ENCODE results near the gene MARK2.
"Not testable (repeated sequence)": the region's sequence is repeated elsewhere in the genome, so short reads cannot be mapped to it uniquely, and the experiment has no call there.

Gene MARK2

DNA sequence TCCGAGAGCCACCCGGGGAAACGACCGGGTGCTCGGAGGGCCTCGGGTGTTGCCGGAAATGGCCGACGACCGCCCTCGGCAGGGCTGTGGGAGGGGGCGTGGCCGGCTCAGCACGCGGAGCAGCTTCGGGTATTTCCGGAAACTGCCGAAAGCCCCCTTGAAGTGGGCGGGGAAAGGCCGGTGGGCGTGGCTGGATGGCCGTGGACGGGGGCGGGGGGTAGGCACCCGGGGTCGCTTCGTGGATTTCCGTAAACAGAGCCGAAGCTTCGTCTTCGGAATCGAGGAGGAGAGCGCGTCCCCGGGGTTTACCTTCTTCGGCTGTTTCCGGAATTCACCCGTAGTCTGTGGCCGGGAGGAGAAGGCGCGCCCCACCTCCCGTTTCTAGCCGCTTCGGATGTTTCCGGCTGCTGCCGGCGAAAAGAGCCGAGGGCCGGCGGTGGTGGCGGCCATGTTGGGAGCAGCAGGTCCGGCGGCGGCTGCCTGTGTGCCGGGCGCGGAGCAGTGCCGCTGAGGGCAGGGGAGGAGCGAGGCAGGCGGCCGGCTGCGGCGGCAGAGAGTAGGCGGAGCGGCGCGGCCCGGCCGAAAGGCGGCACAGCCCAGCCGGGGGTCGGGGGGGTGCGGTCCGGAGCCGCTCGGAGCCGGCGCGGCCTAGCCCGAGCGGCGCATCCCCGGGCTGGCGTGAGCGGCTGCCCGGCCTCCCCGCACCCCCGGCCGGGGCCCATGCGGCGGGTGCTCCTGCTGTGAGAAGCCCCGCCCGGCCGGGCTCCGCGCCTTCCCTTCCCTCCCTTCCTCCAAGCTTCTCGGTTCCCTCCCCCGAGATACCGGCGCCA lies at the start of gene MARK2:
Gene MARK2 (plus strand): TSS at position 433 of the 830 bp plus-strand sequence. CDS start 397 bp downstream, at position 830.
- peak; percentile 97 for DNase-seq

DNA sequence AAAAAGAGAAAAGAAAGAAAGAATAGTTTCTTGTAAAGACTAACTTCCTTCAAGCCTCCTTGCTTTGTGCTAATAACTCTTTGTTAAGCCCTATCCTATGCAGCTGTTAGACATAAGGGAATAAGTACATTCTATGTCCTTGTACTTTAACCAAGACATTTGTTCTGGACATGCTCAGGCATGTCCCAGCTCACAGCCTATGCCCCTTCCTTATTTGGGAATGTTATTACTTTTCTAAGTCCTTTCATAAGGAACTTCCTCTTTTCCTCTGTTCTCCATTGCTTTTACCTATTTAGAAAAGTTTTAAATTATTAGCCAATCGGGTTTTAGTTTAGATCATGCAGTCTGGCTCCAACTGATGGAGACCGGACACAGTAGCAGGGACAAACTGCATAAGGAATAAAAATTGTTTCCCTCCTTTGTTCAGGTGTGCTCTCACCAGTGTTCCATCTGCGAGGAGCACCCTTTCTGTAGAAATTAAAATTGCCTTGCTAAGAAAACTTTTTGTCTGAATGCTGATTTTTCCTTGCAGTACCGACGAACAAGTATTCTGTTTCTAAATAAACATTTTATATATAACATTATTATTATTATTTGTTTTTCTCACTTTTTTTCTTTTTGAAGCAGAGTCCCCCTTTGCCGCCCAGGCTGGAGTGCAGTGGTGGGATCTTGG lies 47.3 kb upstream of the MARK2 start:
- peak; percentile 20 for DNase-seq

DNA sequence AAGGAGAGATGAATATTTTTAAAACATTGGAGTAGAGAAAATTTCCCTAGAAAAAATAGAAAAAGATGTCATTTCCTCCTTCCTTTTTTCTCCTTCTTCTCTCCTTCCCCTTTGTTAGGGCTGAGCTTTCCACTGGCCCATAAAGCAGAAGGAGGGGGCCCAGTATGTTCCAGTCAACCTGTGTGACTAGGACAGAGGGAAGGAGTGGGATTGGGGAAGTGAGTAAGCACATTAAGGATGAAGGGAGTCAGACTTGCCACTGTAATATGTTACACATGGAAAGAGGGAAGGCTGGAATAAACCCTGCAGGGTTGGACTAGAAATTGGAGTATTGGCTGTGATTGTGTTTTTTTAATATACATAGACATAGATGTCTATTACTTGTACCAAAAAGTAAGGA lies 45.7 kb upstream of the MARK2 start:
- no peak for DNase-seq

DNA sequence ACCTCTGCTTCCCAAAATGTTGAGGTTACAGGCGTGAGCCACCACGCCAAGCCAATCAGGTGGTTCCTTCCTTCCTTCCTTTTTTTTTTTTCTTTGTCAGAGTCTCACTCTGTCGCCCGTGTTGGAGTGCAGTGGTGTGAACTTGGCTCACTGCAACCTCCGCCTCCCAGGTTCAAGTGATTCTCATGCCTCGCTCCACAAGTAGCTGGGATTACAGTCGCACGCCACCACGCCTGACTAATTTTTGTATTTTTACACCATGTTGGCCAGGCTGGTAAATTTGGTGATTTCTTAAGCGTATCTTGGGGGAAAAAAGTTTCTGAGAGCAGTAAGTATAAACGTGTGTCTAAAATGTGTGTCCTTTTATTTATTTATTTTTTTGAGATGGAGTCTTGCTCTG lies 43.8 kb upstream of the MARK2 start:
- peak; percentile 23 for DNase-seq

DNA sequence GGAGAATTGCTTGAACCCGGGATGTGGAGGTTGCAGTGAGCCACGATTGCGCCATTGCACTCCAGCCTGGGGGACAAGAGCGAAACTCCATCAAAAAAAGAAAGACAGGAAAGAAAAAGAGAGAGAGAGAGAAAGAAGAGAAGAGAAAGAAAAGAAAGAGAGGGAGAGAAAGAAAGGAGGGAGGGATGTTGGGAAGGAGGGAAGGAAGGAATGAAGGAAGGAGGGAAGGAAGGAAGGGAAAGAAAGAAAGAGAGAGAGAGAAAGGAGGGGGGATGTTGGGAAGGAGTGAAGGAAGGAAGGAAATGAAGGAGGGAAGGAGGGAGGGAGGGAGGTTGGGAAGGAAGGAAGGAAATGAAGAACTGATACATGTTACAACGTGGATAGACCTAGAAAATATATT lies 38.0 kb upstream of the MARK2 start:
- no peak for DNase-seq

DNA sequence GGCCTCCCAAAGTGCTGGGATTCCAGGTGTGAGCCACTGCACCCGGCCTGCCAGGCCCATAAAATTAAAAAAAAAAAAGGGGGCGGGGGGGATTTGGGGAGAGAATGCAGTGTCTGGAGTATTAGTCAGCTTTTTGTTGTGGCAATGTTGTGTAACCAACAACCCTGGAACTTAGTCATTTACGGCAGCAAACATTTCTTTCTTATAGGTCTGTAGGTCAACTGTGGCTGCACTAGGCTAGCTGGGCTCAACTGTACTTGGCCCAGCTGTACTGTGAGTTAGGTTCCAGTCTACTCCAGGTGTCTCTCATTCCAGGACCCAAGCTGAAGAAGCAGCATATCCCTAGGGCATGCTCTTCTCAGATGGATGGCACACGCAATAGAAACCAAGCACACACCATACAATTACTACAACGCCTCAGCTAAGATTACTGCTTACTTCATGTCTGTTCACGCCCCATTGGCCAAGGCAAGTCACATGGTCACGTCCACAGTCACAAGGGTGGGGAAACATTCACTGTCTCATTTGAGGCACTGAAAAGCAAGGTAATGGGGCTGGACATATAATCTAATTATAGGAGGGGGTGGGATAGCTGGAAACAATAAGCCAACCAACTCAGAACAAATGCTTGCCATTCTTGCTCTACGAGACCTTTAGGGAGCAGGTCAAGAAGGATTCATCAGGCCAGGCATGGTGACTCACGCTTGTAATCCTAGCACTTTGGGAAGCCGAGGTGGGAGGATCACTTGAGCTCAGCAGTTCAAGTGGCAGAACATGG lies 36.1 kb upstream of the MARK2 start:
- peak; percentile 46 for DNase-seq

DNA sequence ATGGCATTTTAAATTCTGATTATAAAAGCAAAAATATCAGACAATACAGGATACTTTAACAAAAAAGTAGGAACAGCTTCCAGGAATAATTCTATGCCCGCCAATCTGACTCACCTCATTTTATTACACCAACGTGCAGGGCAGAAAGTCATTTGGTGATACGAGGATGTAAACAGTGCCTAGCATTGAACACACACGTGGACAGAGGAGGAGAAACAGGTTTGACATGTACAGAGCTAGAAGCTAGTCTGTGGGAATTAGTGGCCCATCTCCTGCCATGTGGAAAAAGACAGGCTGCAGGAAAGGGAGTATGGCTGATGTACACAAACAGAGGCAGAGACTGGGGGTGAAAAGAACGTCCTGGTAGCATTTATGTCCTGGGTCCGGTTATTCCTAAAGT lies 34.7 kb upstream of the MARK2 start:
- no peak for DNase-seq

DNA sequence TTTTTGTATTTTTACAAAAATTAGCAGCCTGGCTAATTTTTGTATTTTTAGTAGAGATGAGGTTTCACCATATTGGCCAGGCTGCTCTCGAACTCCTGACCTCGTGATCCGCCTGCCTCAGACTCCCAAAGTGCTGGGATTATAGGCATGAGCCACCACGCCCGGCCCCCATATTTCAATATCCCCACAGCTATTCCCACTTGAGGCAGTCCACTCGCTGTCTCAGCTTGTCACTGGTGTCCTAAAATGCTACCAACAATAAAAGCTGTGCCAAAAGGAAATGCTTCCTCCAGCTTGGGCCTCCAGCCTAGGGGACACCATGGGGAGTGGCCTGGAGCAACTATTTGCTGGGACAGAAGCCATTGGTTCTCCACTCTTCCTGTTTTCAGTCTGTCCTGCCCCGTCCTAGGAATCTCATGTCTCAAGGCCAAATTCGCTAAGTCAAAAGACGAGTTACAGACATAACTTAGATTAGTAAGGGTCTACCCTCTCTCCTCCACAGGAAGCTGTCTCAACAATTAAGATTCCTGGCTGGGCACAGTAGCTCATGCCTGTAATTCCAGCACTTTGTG lies 33.0 kb upstream of the MARK2 start:
- DNase-seq: no peak

DNA sequence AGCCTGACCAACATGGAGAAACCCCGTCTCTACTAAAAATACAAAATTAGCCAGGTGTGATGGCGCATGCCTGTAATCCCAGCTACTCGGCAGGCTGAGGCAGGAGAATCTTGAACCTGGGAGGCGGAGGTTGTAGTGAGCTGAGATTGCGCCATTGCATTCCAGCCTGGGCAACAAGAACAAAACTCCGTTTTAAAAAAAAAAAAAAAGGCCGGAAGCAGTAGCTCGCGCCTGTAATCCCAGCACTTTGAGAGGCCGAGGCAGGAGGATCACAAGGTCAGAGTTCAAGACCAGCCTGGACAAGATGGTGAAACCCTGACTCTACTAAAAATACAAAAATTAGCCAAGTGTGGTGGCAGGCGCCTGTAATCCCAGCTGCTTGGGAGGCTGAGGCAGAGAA lies 28.5 kb upstream of the MARK2 start:
- not testable (repeated sequence) for DNase-seq

DNA sequence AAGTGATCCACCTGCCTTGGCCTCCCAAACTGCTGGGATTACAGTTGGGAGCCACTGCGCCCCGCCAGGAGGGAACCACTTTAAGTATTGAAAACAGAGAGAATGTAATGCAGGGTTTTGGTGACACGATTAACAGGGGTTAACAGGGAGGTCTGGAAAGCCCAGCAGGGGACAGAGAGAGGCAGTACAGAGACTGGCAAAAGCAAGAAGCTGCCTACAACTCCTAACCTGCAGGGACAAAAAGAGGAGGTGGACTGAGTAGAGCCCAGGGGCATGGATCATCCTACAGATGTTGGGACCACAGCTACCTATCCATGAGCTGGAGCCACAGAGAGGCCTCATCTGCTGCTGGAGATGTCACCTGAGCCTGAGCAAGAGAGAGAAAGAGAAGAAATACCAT lies 27.4 kb upstream of the MARK2 start:
- no peak for DNase-seq

DNA sequence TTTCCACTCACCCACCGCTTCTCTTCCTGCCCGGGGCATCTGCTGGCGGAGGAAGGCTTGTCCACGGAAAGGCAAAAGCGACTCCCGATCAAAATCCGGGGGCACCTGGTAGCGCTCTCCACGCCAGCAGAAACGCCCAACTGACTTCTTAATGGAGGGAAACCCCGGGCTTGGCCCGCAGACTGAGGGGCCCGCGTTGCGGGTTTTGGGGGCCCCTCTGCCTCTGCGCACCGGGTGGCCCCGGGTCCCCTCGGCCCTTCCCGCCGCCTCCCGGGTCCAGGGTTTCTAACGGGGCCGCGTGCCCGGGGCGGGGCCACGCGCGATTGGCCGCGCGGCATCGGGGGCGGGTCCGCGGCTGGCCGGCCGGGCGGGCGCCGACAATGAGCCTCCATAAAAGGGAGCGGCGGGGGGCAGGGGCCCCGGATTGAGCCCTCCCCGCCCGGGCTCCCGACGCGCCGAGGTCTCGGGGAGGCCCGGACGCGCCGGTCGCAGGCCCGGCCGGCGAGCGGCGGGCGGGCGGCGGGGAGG lies 25.8 kb upstream of the MARK2 start, which contains the start of gene SPINDOC:
Gene SPINDOC (plus strand): TSS at position 422 of the 528 bp plus-strand sequence. CDS start 231 bp downstream, outside the sequence.
- peak; percentile 41 for DNase-seq

DNA sequence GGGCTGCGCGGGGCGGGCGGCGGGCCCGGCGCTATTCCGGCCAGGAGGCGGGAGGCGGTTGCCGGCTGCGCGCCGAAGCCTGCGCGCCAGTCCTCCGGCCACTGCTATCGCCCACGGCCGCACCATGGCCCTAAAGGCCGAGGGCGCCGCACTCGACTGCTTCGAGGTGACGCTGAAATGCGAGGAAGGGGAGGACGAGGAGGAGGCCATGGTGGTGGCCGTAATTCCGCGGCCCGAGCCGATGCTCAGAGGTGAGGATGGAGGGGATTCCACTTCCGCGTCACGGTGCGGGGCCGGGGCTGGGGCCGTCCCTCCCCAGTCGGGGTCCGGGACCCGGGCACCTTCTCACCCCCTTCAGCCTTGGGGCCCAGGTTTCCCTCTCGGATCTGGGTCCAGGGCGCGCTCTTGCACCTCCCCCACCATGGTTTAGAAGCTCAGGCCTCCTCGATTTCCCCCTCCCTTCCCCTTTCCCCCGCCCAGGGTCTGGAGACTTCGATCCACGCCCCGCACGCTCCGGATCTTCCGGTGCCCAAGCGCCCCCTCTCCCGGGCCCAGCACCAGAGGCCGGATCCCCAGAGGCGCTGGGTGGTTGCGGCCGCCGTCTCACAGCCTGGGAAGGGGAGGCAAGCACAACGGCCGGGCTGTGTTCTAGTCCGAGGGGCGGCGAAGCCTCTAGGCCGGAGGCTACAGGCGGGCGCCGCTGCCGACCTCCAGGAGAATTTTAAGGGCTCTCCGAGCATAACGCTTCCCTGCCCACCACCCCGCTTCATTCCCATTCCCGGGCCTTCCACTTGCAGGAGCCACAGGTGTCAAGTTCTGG lies 25.1 kb upstream of the MARK2 start:
- no peak for DNase-seq

DNA sequence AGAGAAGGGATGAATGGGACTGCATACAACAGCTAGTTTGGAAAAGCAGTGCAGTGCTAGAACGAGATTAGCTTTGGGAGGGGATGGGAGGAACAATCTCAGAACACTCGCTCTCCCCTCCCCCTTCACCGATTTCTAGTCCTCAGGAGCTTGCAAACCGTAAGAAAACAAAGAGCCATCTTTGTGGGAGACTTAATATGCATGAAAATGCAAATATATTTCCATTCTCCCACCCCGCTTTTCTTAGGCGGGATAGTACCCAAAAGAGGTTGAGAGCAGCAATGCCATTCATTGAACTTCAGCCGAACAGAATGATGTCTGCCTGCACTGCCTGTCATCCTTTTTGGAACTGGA lies 24.6 kb upstream of the MARK2 start:
- no peak for DNase-seq

DNA sequence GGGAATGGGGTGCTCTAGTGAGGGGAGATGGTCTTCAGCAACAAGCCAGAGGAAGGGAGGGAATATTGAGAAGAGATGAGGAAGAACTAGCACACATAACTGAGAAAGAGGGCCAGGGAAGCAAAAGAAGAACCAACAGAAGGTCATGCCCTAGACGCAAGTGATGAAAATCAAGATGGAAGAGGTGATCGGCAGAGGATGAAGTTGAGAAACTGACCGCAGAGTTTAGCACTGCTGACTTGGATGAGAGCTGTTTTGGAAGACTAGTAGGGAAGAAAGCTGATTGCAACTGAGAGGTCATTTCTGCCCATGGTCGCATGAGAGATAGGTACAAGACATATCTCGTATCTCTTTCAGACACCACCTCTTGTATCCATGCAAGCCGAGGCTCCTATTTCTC lies 22.7 kb upstream of the MARK2 start:
- no peak for DNase-seq

DNA sequence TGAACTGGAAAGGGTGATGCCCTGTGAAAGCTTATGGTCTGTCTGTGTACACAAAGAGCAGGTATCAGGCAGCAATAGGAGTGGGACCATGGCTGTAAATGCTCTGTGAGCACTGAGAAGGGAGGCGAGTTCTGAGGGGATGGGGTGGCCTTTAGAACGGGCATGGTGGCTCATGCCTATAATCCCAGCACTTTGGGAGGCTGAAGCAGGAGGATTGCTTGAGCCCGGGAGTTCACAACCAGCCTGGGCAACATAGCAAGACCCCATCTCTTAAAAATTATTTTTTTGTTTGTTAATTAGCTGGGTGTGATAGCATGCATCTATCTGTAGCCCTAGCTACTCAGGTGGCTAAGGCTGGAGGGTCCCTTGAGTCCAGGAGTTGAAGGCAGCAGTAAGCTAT lies 22.2 kb upstream of the MARK2 start:
- no peak for DNase-seq

DNA sequence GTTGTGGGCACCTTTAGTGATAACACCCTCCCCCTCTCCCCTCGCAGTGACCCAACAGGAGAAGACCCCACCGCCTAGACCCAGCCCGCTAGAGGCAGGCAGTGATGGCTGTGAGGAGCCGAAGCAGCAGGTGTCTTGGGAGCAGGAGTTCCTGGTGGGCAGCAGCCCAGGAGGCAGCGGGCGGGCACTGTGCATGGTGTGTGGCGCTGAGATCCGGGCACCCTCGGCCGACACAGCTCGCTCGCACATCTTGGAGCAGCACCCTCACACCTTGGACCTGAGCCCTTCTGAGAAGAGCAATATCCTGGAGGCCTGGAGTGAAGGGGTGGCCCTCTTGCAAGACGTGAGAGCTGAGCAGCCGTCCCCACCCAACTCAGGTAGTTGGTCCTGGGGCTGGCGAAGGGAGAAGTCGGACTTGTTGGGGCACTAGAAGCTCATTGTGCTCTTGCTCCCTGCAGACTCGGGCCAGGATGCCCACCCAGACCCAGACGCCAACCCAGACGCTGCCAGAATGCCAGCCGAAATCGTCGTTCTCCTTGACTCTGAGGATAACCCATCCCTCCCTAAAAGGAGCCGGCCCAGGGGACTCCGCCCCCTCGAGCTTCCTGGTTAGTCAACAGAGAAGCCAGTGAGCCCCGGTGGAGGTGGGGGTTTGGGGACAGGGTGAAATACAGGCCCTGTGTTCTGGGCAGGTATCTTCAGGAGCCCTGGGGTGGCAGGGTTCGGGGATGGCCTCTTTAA lies 21.0 kb upstream of the MARK2 start:
- no peak for DNase-seq

DNA sequence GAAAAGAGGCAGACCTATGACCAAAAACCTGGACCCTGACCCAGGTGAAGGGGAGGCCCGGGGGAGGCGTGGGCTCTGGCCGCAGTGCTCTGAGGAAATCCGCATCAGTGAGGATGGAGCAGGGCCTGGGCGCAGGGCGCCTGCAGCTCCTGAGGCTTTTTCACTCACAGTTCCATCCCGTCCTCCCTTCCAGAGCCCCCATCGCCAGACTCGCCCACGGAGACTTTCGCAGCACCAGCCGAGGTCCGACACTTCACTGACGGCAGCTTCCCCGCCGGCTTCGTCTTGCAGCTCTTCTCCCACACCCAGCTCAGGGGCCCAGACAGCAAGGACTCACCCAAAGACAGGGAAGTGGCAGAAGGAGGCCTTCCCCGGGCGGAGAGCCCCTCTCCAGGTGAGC lies 20.3 kb upstream of the MARK2 start:
- no peak for DNase-seq

DNA sequence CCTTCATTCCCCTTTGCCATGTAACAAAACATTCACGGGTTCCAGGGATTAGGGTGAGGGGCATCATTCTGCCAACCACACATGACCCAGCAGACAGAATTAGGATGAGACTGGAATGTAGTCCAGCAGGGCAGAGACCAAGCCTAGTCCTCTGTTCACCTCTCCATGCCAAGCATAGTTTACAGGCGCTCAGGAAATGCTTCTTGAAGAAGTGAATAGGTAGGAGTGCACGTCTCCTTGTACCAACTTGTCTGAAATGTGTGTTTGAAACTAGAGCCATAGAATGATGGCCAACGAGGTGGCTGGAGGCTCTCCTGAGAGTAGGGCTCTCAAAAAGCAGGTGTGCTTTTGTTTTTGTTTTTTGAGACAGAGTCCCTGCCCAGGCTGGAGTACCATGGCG lies 17.5 kb upstream of the MARK2 start:
- no peak for DNase-seq

DNA sequence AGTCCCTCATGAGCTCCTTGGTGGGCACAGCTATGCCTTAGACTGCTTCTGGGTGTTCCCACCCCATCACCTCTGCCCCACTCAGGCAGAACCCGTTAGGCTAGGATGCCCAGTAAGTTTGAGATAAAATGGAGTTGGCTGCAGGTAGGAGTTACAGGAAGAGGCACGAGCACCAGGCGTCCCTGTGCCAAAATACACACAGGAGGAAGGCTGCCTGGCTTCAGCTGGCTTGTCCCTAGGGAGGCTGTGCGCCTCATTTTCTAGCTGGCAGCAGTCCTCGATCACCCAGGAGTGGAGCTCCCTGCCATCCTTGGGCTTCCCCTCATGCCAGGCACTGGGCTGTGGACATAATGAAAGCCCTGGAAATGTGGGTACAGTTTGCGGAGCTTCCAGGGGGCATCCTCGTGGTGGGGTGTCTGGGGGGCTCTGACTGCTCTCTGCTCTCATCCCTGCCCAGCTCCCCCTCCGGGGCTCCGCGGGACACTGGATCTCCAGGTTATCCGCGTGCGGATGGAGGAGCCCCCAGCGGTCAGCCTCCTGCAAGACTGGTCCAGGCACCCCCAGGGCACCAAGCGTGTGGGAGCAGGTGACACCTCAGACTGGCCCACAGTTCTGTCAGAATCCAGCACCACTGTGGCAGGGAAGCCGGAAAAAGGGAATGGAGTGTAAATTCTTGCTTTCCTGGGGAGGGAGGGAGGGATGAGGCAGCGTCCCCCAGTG lies 12.3 kb upstream of the MARK2 start:
- no peak for DNase-seq

DNA sequence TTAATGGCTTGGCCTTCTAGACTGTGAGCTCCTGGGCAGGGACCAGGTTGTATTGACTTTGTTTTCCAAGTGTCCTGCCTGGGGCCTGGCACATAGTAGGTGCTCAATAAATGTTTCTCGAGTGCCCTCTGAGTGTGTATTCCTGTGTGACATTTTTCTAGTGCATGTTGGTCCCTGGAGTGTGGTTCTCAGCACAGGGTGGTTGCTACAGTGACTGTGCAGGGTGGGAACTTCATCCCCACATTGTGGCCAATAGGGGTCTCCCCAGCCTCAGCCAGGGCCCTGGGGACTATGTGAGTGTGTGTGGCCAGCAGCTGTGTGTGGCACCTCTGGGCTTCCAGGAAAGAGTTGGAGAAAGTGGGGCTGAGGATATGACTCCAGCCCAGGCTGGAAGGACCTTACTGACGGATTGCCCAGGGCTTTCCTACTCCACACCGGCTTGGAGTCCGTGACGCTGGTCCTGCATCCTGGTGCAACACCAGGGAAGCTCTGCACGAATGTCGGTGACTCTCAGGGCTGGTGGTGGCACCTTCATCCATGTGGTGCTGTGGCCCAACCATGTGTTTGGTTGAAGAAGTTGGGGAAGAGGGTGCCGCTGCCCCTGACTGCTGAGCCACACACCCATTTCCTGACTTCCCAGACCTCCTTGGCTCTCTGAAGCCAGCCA lies 9.0 kb upstream of the MARK2 start:
- peak; percentile 41 for DNase-seq

All from MV-4-11 (cell line).